Karpas-422 (cell line): ENCODE measurements around the gene WDR72. TPM values are rescaled to one million over a fixed set of nuclear protein-coding genes. Genes with fewer than 3 reads are reported as not detected.
"Not testable (repeated sequence)": the region's sequence is repeated elsewhere in the genome, so short reads cannot be mapped to it uniquely, and the experiment has no call there.

Experiments
- DNase-seq: peaks from one replicate; pipeline ENCODE4 v3.0.0-alpha.2; 2015
- H2AFZ ChIP-seq: fragments of 200-600 bp; sonication (generic); 2 replicates; pipeline ENCODE4 v1.6.1; 2014; ENCODE audit warnings: antibody characterized with exemption, low read length, mixed read lengths
- H3K27ac ChIP-seq: fragments of 200-600 bp; sonication (generic); 2 replicates; pipeline ENCODE4 v1.5.1; 2014; ENCODE audit warnings: mild to moderate bottlenecking, low read length, moderate library complexity
- H3K27me3 ChIP-seq: fragments of 200-600 bp; sonication (generic); 2 replicates; pipeline ENCODE4 v1.6.1; 2014; ENCODE audit warnings: low read length, mixed read lengths
- H3K36me3 ChIP-seq: fragments of 200-600 bp; sonication (generic); 2 replicates; pipeline ENCODE4 v1.6.1; 2014; ENCODE audit warnings: low read length, mixed read lengths; ENCODE audit not compliant: insufficient read depth
- H3K4me1 ChIP-seq: fragments of 200-600 bp; sonication (generic); 2 replicates; pipeline ENCODE4 v1.6.1; 2014; ENCODE audit warnings: mild to moderate bottlenecking, low read length, mixed read lengths
- H3K4me2 ChIP-seq: fragments of 200-600 bp; sonication (generic); 2 replicates; pipeline ENCODE4 v1.6.1; 2014; ENCODE audit warnings: low read length, low read depth, mild to moderate bottlenecking; ENCODE audit not compliant: poor library complexity, severe bottlenecking
- H3K4me3 ChIP-seq: fragments of 200-600 bp; sonication (generic); 2 replicates; pipeline ENCODE4 v1.5.1; 2014; ENCODE audit warnings: mild to moderate bottlenecking, antibody characterized with exemption, low read length, mixed read lengths
- H3K79me2 ChIP-seq: fragments of 200-600 bp; sonication (generic); 2 replicates; pipeline ENCODE4 v1.6.1; 2014; ENCODE audit warnings: mild to moderate bottlenecking, low read length, mixed read lengths
- H3K9ac ChIP-seq: fragments of 200-600 bp; sonication (generic); 2 replicates; pipeline ENCODE4 v1.6.0; 2014; ENCODE audit warnings: low read length
- H3K9me2 ChIP-seq: fragments of 200-600 bp; sonication (generic), shearing (Covaris generic); replicated peaks from 2 replicates; pipeline ENCODE4 v1.6.0; 2014; ENCODE audit warnings: mild to moderate bottlenecking, low read length, moderate library complexity; ENCODE audit not compliant: insufficient read depth
- H3K9me3 ChIP-seq: fragments of 300-700, 200-600 bp; sonication (generic); 2 replicates; pipeline ENCODE4 v1.6.1; 2014; ENCODE audit warnings: low read length, mixed read lengths
- H4K20me1 ChIP-seq: fragments of 200-600 bp; sonication (generic); 2 replicates; pipeline ENCODE4 v1.6.1; 2014; ENCODE audit warnings: mild to moderate bottlenecking, antibody characterized with exemption, low read length, low read depth; ENCODE audit not compliant: insufficient read depth
- total RNA-seq: library from RNA; depleted of rRNA; stranded (reverse); fragments of >200 nt; shearing (Covaris generic); gene quantifications from 2 replicates; pipeline ENCODE4 v1.2.3, GENCODE V29; 2014; ENCODE audit warnings: low replicate concordance

The WDR72 gene
- total RNA-seq, 1 experiment from 2014 or later = not detected

DNA sequence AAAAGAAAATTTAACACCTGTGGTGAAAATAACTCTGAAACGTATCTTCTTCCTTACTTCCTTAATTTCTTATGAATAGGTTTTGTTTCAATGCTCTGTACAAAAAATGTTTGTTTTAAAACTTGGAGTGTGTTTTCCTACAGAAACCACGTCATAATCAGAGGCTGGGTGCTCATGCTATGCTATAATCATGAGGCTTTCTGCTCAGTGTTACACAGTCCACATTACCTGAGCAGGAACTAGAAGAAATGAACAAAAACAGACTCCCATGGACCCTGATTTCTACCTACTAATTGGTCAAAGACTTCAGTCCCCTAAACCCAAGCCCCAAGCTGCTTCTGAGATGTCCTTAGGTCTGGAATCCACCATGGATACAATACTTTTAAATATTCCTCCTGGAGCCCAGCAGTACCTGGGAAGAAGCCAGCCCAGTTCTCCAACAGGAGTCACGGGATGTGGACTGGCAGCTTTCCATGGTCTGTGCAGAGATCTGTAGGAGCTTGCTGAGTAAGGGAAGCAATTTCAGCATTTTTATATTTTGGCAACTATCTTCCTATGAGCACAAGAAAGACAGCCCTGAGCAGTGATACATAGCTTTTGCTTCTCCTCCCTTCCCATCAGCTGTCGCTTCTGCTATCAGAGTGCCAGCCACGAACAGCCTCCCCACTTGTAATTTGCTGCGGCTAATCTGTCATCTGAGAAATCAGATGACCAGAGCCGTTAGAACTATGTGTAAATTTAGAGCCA is 65.6 kb downstream of the WDR72 start:
- H3K9me3 ChIP-seq = no peaks in the 10 kb centered on the region
- H3K27me3 ChIP-seq = no peaks in the 10 kb centered on the region
- H3K9me2 ChIP-seq = no peaks in the 10 kb centered on the region
- DNase-seq = no peak
- H3K4me2 ChIP-seq = no peak overlapping the region
- H3K9ac ChIP-seq = no peak overlapping the region
- H2AFZ ChIP-seq = no peak overlapping the region
- no peaks in the 10 kb centered on the region for H3K36me3 ChIP-seq
- H3K27ac ChIP-seq = no peak overlapping the region
- H3K4me3 ChIP-seq = no peak overlapping the region
- H4K20me1 ChIP-seq = no peaks in the 10 kb centered on the region
- no peaks in the 10 kb centered on the region for H3K79me2 ChIP-seq
- H3K4me1 ChIP-seq = no peaks in the 10 kb centered on the region

DNA sequence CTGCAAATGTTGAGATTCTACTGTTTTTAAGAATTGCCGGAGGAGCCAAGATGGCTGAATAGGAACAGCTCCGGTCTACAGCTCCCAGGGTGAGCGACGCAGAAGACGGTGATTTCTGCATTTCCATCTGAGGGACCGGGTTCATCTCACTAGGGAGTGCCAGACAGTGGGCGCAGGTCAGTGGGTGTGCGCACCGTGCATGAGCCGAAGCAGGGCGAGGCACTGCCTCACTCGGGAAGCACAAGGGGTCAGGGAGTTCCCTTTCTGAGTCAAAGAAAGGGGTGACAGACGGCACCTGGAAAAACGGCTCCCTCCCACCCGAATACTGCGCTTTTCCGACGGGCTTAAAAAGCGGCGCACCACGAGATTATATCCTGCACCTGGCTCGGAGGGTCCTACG is 75.3 kb downstream of the WDR72 start:
- not testable (repeated sequence) for H3K36me3 ChIP-seq, H3K27ac ChIP-seq, H3K79me2 ChIP-seq, H3K4me2 ChIP-seq, DNase-seq, H3K9me2 ChIP-seq, H3K4me1 ChIP-seq, H3K9me3 ChIP-seq, H2AFZ ChIP-seq, H4K20me1 ChIP-seq, H3K27me3 ChIP-seq, H3K4me3 ChIP-seq, H3K9ac ChIP-seq

DNA sequence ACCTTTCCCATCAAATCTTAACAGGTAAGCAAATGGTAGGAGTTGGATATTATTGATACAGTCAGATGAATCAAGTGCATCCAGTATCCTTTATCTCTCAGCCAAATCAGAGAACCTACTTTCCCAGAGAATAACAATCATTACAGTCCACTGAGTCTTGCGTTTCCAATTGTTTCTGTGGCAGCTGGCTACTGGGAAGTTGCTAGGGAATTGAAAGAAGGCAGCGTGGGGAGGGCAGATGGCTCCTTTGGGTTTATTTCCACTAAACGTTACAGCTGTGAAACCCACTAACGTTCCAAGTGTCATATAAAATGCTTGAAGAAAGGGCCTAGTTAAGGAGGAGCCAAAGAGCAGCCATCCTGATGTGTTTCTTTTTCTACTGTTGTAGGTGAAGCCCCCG is 78.4 kb downstream of the WDR72 start:
- Histone ChIP-seq H3K79me2 (no peaks in the 10 kb centered on the region), H3K4me2 (no peak overlapping the region), H3K4me3 (no peak overlapping the region), H3K27ac (no peak overlapping the region), H3K9me2 (no peaks in the 10 kb centered on the region), H4K20me1 (no peaks in the 10 kb centered on the region), H3K4me1 (no peaks in the 10 kb centered on the region), H3K36me3 (no peaks in the 10 kb centered on the region), H2AFZ (no peak overlapping the region), H3K9me3 (no peaks in the 10 kb centered on the region), H3K9ac (no peak overlapping the region), H3K27me3 (no peaks in the 10 kb centered on the region)
- DNase-seq = no peak

DNA sequence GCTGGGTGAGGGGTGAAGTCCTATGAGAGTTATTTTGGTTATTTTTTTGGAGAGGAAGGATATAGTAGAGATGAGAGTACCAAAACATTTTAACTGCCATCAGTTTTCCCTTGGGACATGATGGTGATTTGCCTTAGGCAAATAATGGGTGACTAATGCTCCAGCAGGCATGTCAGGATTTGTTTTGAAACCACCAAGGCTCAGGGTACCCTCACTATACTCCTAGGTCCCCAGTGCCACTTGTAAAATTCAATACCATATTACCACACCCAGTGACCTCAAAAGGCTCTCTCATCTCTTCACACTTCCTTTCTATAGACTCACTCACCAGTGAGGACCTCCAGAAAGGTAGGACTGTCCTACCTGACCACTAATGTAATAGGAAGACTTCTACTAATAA is 83.6 kb downstream of the WDR72 start:
- no peak overlapping the region for H3K9ac ChIP-seq
- no peaks in the 10 kb centered on the region for H3K9me2 ChIP-seq
- H2AFZ ChIP-seq = no peak overlapping the region
- H3K36me3 ChIP-seq = no peaks in the 10 kb centered on the region
- H3K4me1 ChIP-seq = no peaks in the 10 kb centered on the region
- H3K79me2 ChIP-seq = no peaks in the 10 kb centered on the region
- H3K9me3 ChIP-seq = no peaks in the 10 kb centered on the region
- 0 out of 2 replicates have a peak, but pooled peaks cover 2% of the 10 kb centered on the region for H3K27me3 ChIP-seq
- no peak overlapping the region for H3K27ac ChIP-seq
- H4K20me1 ChIP-seq = no peaks in the 10 kb centered on the region
- no peak overlapping the region for H3K4me3 ChIP-seq
- DNase-seq = no peak
- H3K4me2 ChIP-seq = no peak overlapping the region

DNA sequence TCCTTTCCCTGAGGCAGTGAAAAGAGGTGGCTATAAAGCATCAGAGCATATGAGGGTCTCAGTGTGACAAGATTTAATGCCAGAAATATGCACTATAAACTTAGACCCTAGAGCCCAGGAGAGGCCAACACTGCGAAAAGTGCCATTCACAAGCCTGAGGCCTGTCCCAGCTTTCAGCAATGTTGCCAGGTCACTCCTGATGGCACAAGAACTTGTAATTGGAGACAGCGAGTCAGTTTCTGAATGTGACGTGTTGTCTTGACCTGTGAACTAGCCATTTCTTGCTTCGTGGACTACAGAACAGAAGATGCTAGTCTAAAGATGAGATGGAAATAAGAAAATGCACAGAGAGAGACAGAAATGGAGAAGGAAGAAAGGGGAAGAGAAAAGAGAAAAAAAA is 87.9 kb downstream of the WDR72 start:
- Histone ChIP-seq H3K4me2 (no peak overlapping the region), H3K9ac (no peak overlapping the region), H3K27ac (no peak overlapping the region), H3K36me3 (no peaks in the 10 kb centered on the region), H3K9me3 (no peaks in the 10 kb centered on the region), H4K20me1 (no peaks in the 10 kb centered on the region), H3K9me2 (no peaks in the 10 kb centered on the region), H3K4me1 (no peaks in the 10 kb centered on the region), H2AFZ (no peak overlapping the region), H3K4me3 (no peak overlapping the region), H3K27me3 (0 out of 2 replicates have a peak, but pooled peaks cover 2% of the 10 kb centered on the region), H3K79me2 (no peaks in the 10 kb centered on the region)
- DNase-seq = no peak

DNA sequence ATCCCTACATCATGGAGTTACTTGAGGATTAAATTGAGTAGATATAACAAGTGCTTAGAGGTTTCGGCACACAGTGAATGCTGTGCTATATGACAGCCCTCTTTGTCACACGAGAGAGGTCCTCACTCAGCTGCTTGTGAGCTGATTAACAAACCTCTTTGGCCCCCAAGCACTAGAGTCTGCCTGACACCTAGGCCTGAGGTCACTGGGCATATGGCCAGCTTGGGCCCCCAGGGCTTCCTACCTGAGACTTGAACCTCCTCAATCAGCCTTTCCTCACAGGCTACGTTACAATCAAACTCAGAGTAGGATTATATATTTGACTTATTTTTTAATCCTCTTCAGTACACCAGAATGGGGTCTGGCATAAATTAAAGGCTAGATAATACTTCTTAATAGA is 88.8 kb downstream of the WDR72 start:
- no peaks in the 10 kb centered on the region for H3K9me3 ChIP-seq
- H3K36me3 ChIP-seq = no peaks in the 10 kb centered on the region
- H3K27ac ChIP-seq = no peak overlapping the region
- H3K4me2 ChIP-seq = no peak overlapping the region
- 0 out of 2 replicates have a peak, but pooled peaks cover 2% of the 10 kb centered on the region for H3K27me3 ChIP-seq
- H4K20me1 ChIP-seq = no peaks in the 10 kb centered on the region
- H3K9me2 ChIP-seq = no peaks in the 10 kb centered on the region
- H3K4me1 ChIP-seq = no peaks in the 10 kb centered on the region
- no peak overlapping the region for H3K9ac ChIP-seq
- H2AFZ ChIP-seq = no peak overlapping the region
- no peak overlapping the region for H3K4me3 ChIP-seq
- DNase-seq = no peak
- no peaks in the 10 kb centered on the region for H3K79me2 ChIP-seq

DNA sequence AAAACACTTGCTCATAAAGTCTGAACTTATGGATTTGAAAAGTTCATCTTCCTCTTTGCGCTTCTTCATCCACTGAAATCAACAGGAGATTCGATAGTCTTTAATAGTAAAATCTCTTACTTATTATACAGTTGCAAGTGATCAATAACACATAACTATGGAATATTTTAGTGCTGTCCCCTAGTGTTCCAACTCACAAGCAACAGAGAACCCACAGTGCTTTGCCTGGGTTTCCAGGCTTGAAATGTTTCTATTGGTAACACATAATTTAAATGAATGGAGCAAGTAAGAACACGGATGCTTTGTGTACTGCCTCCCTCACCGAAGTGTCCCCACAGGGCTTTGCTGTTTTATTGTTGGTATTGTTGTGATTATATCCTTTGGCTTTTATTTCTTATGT is 93.5 kb downstream of the WDR72 start:
- H3K27ac ChIP-seq = no peak overlapping the region
- no peak for DNase-seq

DNA sequence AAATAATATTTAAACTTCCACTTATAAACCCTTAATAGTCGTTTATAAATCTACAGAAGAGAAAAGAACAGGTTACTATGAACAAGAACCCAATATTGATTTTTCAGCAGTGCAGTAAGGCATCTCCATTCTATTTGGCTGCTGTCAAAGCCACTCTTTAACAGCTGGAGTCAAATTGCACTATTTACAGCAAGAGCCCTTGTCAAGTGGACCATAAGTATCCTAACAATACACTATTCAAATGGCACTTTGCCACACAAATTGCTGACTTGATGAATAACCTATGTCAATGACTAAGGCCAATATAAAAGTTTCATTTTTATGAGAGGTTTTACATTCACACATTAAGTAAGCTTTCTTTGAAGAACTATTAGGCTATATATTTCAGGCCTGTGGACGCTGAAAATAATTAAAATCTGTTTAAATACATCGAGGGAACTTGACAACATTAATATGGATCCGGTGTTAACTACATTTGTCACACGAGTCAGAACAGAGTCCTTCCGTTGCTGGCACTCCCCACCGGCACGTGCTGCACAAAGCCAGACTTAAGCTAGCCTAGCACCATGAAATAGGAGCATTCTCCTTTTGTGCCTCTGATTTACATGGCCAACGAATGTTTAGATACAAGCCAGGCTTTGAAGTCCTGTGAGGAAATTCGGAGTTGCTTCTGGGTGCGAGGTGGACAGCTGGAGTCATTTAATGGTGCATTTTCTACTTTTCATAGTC is 100.5 kb downstream of the WDR72 start:
- H4K20me1 ChIP-seq = no peaks in the 10 kb centered on the region
- no peak overlapping the region for H3K4me2 ChIP-seq
- DNase-seq = no peak
- H3K4me3 ChIP-seq = no peak overlapping the region
- H2AFZ ChIP-seq = no peak overlapping the region
- H3K9ac ChIP-seq = no peak overlapping the region
- H3K79me2 ChIP-seq = no peaks in the 10 kb centered on the region
- H3K27ac ChIP-seq = no peak overlapping the region
- H3K4me1 ChIP-seq = no peaks in the 10 kb centered on the region
- H3K27me3 ChIP-seq = no peaks in the 10 kb centered on the region
- no peaks in the 10 kb centered on the region for H3K9me2 ChIP-seq
- no peaks in the 10 kb centered on the region for H3K9me3 ChIP-seq
- no peaks in the 10 kb centered on the region for H3K36me3 ChIP-seq

More for the DNA sequence above, 93.5 kb downstream of the WDR72 start:
- Histone ChIP-seq H3K9me3 (no peaks in the 10 kb centered on the region), H2AFZ (no peak overlapping the region), H4K20me1 (no peaks in the 10 kb centered on the region), H3K4me2 (no peak overlapping the region), H3K36me3 (no peaks in the 10 kb centered on the region), H3K27me3 (no peaks in the 10 kb centered on the region), H3K9me2 (no peaks in the 10 kb centered on the region), H3K4me3 (no peak overlapping the region), H3K9ac (no peak overlapping the region), H3K79me2 (no peaks in the 10 kb centered on the region), H3K4me1 (no peaks in the 10 kb centered on the region)
